HPDE6-E6E7 (cell line): ENCODE data around the gene SEC24C.
A peak's percentile ranks its signal among the peaks of the same experiment; 100 is the strongest.
"Not testable (repeated sequence)": the region's sequence is repeated elsewhere in the genome, so short reads cannot be mapped to it uniquely, and the experiment has no call there.

Experiments
- DNase-seq: peaks from one replicate; pipeline ENCODE4 v3.0.0; 2011; ENCODE audit warnings: missing footprints; ENCODE audit errors: extremely low spot score

Gene SEC24C

GRCh38 chr10:73743905-73744663 is at the start of gene SEC24C:
SEC24C (plus strand) TSS chr10:73744372; CDS start chr10:73746833, 2,461 bp downstream.
- peak; percentile 94 for DNase-seq

- DNase-seq, result not testable (repeated sequence)
Observed at GRCh38 chr10:73695302-73695701, 48.9 kb upstream of the SEC24C start.

- DNase-seq, result not testable (repeated sequence)
Observed at GRCh38 chr10:73697675-73698159, 46.5 kb upstream of the SEC24C start, which contains the start of gene AGAP5. AGAP5 (minus strand) TSS chr10:73698109; CDS start chr10:73697755, 354 bp downstream.

GRCh38 chr10:73698819-73699218 is 45.4 kb upstream of the SEC24C start:
- DNase-seq, result not testable (repeated sequence)

GRCh38 chr10:73703924-73704323 is 40.2 kb upstream of the SEC24C start:
- not testable (repeated sequence) for DNase-seq

- not testable (repeated sequence) for DNase-seq
Observed at GRCh38 chr10:73705506-73706072, 38.6 kb upstream of the SEC24C start.

- DNase-seq, result not testable (repeated sequence)
Observed at GRCh38 chr10:73706488-73706887, 37.7 kb upstream of the SEC24C start.

- not testable (repeated sequence) for DNase-seq
Observed at GRCh38 chr10:73707628-73708027, 36.5 kb upstream of the SEC24C start.

- not testable (repeated sequence) for DNase-seq
Observed at GRCh38 chr10:73708122-73708521, 36.0 kb upstream of the SEC24C start.

- not testable (repeated sequence) for DNase-seq
Observed at GRCh38 chr10:73711683-73712082, 32.5 kb upstream of the SEC24C start.

- DNase-seq, result not testable (repeated sequence)
Observed at GRCh38 chr10:73713912-73714311, 30.3 kb upstream of the SEC24C start.

- DNase-seq, result not testable (repeated sequence)
Observed at GRCh38 chr10:73714483-73714882, 29.7 kb upstream of the SEC24C start.

GRCh38 chr10:73715179-73716156 is 28.7 kb upstream of the SEC24C start:
- not testable (repeated sequence) for DNase-seq

GRCh38 chr10:73716251-73716650 is 27.9 kb upstream of the SEC24C start:
- no peak for DNase-seq

GRCh38 chr10:73717556-73717955 is 26.6 kb upstream of the SEC24C start:
- no peak for DNase-seq

GRCh38 chr10:73720561-73720960 is 23.6 kb upstream of the SEC24C start:
- DNase-seq, result not testable (repeated sequence)

GRCh38 chr10:73723516-73723915 is 20.7 kb upstream of the SEC24C start:
- DNase-seq, result no peak

GRCh38 chr10:73729781-73730152 is 14.4 kb upstream of the SEC24C start:
- not testable (repeated sequence) for DNase-seq

GRCh38 chr10:73730153-73730906 is 13.8 kb upstream of the SEC24C start:
- DNase-seq, result peak; percentile 80

GRCh38 chr10:73731588-73732375 is 12.4 kb upstream of the SEC24C start:
- no peak for DNase-seq
